Dermis microvascular lymphatic vessel endothelial cell (primary cell): ENCODE results near the gene HOGA1. TPM values are rescaled to one million over a fixed set of nuclear protein-coding genes. Genes with fewer than 3 reads are reported as not detected.
A peak's percentile ranks its signal among the peaks of the same experiment; 100 is the strongest.
"Not testable (repeated sequence)": the region's sequence is repeated elsewhere in the genome, so short reads cannot be mapped to it uniquely, and the experiment has no call there.

Experiments used
- DNase-seq, 2 donors: peaks; one replicate each; pipeline versions ENCODE4 v3.0.0 to v3.0.0-alpha.2; 2010; ENCODE audit warnings: low read depth in 2 of 2
- total RNA-seq: library from RNA; depleted of rRNA; stranded (reverse); fragments of >200 nt; gene quantifications from 2 replicates; pipeline ENCODE4 v1.2.1, GENCODE V29; 2014

The HOGA1 gene
- total RNA-seq, 1 donor from 2014 or later, result 0.77 TPM

GRCh38 chr10:97648562-97649404, 64.6 kb downstream of the HOGA1 start:
- DNase-seq, result peak; percentile 26 to 93

GRCh38 chr10:97649405-97649750, 65.2 kb downstream of the HOGA1 start:
- DNase-seq, result not testable (repeated sequence)

- no peak for DNase-seq
Measured at GRCh38 chr10:97650726-97651125, 66.5 kb downstream of the HOGA1 start.

GRCh38 chr10:97651773-97652172, 67.6 kb downstream of the HOGA1 start:
- DNase-seq, result no peak

GRCh38 chr10:97656777-97657176, 72.6 kb downstream of the HOGA1 start:
- DNase-seq, result no peak

GRCh38 chr10:97659589-97659988, 75.4 kb downstream of the HOGA1 start:
- no peak for DNase-seq

Other genes with a start within 250 kb of the HOGA1 start
- 10.1 and 11.8 TPM in 2 replicates for gene FRAT2, start 249.7 kb upstream of the HOGA1 start, total RNA-seq
- 10.2 and 10.4 TPM in 2 replicates for gene RRP12, start 183.0 kb upstream of the HOGA1 start, total RNA-seq
- 241 and 263 TPM in 2 replicates for gene PGAM1, start 158.2 kb upstream of the HOGA1 start, total RNA-seq
- gene EXOSC1, start 138.4 kb upstream of the HOGA1 start, total RNA-seq, result 23.1 and 23.9 TPM in 2 replicates
- 28.0 and 32.0 TPM in 2 replicates for gene ZDHHC16, start 138.2 kb upstream of the HOGA1 start, total RNA-seq
- gene MMS19, start 86.0 kb upstream of the HOGA1 start, total RNA-seq, result 55.3 and 56.8 TPM in 2 replicates
- 45.1 and 62.6 TPM in 2 replicates for gene UBTD1, start 85.5 kb upstream of the HOGA1 start, total RNA-seq
- 0.13 and 0.26 TPM in 2 replicates for gene ANKRD2, start 11.6 kb upstream of the HOGA1 start, total RNA-seq
- gene C10orf62, start 5.3 kb downstream of the HOGA1 start, total RNA-seq, result not detected in 2 replicates
- 1.8 and 3.0 TPM in 2 replicates for gene MORN4, start 49.1 kb downstream of the HOGA1 start, total RNA-seq
- gene PI4K2A, start 56.3 kb downstream of the HOGA1 start, total RNA-seq, result 10.5 and 15.2 TPM in 2 replicates
- 3.0 and 5.3 TPM in 2 replicates for gene AVPI1, start 102.9 kb downstream of the HOGA1 start, total RNA-seq
- 10.5 and 14.0 TPM in 2 replicates for gene MARVELD1, start 129.3 kb downstream of the HOGA1 start, total RNA-seq
- 10.0 and 17.6 TPM in 2 replicates for gene ZFYVE27, start 152.7 kb downstream of the HOGA1 start, total RNA-seq
- gene SFRP5, start 187.6 kb downstream of the HOGA1 start, total RNA-seq, result not detected in 2 replicates